COLO829 (cell line): ENCODE measurements around the gene GABRR2.

Experiments
- DNase-seq: peaks from one replicate; pipeline ENCODE4 v3.0.0; 2012; ENCODE audit warnings: low spot score

Gene GABRR2

DNA sequence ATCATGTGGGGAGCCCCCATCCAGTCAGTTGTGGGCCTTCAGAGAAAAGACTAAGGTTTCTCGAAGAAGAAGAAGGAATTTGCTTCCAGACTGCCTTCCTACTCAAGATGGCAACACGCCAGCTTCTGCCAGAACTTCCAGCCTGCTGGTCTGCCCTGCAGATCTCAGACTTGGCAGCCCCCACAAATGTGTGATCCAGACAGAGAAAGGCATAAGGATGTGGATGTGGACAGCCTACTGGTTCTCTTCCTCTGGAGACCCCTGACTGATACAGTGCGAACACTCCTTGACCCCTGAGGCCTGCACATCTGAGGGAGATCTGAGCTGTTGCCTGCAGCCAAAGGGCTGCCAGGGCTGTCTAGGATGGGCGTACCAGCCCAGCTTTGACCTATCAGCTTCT, 106.5 kb downstream of the GABRR2 start:
- DNase-seq, result no peak
